Liver (tissue), 3 donors: ENCODE data around the gene TMEM44.

Experiments used
- CTCF ChIP-seq: fragments of 150-350 bp; IDR thresholded peaks from 2 replicates; pipeline ENCODE4 v1.5.1; 2017; ENCODE audit warnings: improper control_type of control experiment, low read depth, low read length; ENCODE audit not compliant: missing input control
- FOXA1 ChIP-seq: IDR thresholded peaks from 2 replicates; pipeline ENCODE4 v1.6.1; 2016; ENCODE audit warnings: antibody characterized with exemption
- GABPA ChIP-seq, 2 donors: IDR thresholded peaks in 1 of 2; conservative IDR thresholded peaks in 1 of 2; 2 replicates each; pipeline ENCODE4 v1.6.1; 2016; ENCODE audit warnings: antibody characterized with exemption in 2 of 2, mild to moderate bottlenecking in 1 of 2, moderate library complexity in 1 of 2
- RAD21 ChIP-seq, 2 donors: IDR thresholded peaks; 2 replicates each; pipeline ENCODE4 v1.6.1; 2016; ENCODE audit warnings: antibody characterized with exemption in 2 of 2, mild to moderate bottlenecking in 2 of 2
- REST ChIP-seq: IDR thresholded peaks from 2 replicates; pipeline ENCODE4 v1.6.1; 2016; ENCODE audit warnings: antibody characterized with exemption, mild to moderate bottlenecking
- SP1 ChIP-seq: IDR thresholded peaks from 2 replicates; pipeline ENCODE4 v1.6.1; 2018; ENCODE audit warnings: antibody characterized with exemption, mild to moderate bottlenecking
- TAF1 ChIP-seq: conservative IDR thresholded peaks from 2 replicates; pipeline ENCODE4 v1.6.1; 2016; ENCODE audit warnings: antibody characterized with exemption, mild to moderate bottlenecking
- donor health status: healthy.
- donor health status: healthy.

- TF ChIP-seq CTCF (no peak), GABPA (IDR thresholded peaks at IDR 0.05 in 1 of 2, conservative IDR thresholded peaks at IDR 0.05 in 1 of 2) (no peak), REST (no peak), TAF1 (no peak), FOXA1 (no peak), SP1 (no peak), RAD21 (IDR thresholded peaks at IDR 0.05) (no peak)
Observed at GRCh38 chr3:194554473-194555123, 78.6 kb downstream of the TMEM44 start.
